Amygdala (tissue), 56 donors: ENCODE measurements around the gene CYB5RL.

Experiments
- DNase-seq, 56 donors: peaks; one replicate each; lab custom pipeline; 2025; lab: John Stamatoyannopoulos, UW

CYB5RL gene

GRCh38 chr1:54163051-54163450 lies 36.8 kb downstream of the CYB5RL start:
- DNase-seq = no peak

- no peak for DNase-seq
Measured at GRCh38 chr1:54161495-54162168, 38.2 kb downstream of the CYB5RL start.

- DNase-seq = no peak
Measured at GRCh38 chr1:54160351-54160750, 39.5 kb downstream of the CYB5RL start.

GRCh38 chr1:54159733-54160316 lies 40.0 kb downstream of the CYB5RL start:
- DNase-seq = no peak

GRCh38 chr1:54158071-54158470 lies 41.8 kb downstream of the CYB5RL start:
- DNase-seq = no peak

- DNase-seq = no peak
Measured at GRCh38 chr1:54157401-54157800, 42.4 kb downstream of the CYB5RL start.

GRCh38 chr1:54156986-54157385 lies 42.8 kb downstream of the CYB5RL start:
- DNase-seq = no peak

- DNase-seq = no peak
Measured at GRCh38 chr1:54156201-54156600, 43.6 kb downstream of the CYB5RL start.

GRCh38 chr1:54153535-54154439 lies 46.0 kb downstream of the CYB5RL start:
- DNase-seq = peak in 2 of 56 donors; percentile 4 to 5

GRCh38 chr1:54152696-54153095 lies 47.1 kb downstream of the CYB5RL start, which contains the start of gene CDCP2:
CDCP2 (minus strand) TSS chr1:54153000; CDS start chr1:54152922, 78 bp downstream.
- no peak for DNase-seq

- DNase-seq = no peak
Measured at GRCh38 chr1:54151013-54151412, 48.8 kb downstream of the CYB5RL start.
